Measurements from ENCODE around the gene CCNY. TPM values are rescaled to one million over a fixed set of nuclear protein-coding genes. Genes with fewer than 3 reads are reported as not detected.

The CCNY gene
- total RNA-seq, 2 donors from 2014 or later: 60.5 to 65.9 TPM

DNA sequence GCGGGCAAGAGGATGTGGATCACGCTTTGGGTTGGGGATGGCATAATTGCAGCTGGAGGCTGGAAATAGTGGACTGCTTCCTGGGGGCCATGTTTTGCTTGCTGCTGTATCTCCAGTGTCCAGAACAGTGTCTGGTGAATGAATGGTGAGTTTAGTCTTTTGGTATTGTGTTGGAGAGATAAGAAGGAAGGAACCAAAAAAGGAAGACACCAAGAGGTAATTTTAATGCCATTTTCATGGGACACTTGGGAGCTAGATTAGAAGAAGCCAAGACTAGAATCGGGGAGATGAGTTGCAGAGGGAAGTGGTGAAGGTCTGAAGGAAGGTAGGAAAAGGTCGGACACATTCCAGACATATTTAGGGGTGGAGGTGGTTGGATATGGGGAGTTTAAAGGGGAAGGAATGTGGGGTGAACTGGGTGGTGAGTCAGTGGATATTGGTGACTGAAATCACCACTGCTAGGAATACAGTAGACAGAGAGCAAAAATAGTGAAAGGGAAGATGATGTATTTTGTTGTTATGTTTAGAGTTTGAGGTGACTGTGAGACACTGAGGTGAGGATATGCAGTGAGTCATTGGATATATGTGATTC, 76.7 kb downstream of the CCNY start:
- Mint-ChIP-seq H3K36me3 (ENCODE audit: low read depth) (peaks cover 9% of the 10 kb centered on the region), H3K4me3 (no peak overlapping the region), H3K9me3 (peaks cover 12% of the 10 kb centered on the region), H3K4me1 (peaks cover 20% of the 10 kb centered on the region), H3K27me3 (ENCODE audit: insufficient read depth) (no peaks in the 10 kb centered on the region), H3K27ac (no peak overlapping the region)
- H3K4me3 ChIP-seq (ENCODE audit: low read length): no peak overlapping the region
- no peak overlapping the region for H3K27ac ChIP-seq (ENCODE audit: low read depth, low read length)
- H3K36me3 ChIP-seq (ENCODE audit: control insufficient read depth, insufficient read depth, low read length): no peaks in the 10 kb centered on the region
- H3K4me1 ChIP-seq (ENCODE audit: control insufficient read depth, insufficient read depth, low read length): peaks cover 33% of the 10 kb centered on the region
- no peak overlapping the region for H3K9ac ChIP-seq (ENCODE audit: extremely low read depth, low read length, poor library complexity, severe bottlenecking)
- DNase-seq: no peak
- H3K9me3 ChIP-seq (ENCODE audit: control insufficient read depth, low read length): peaks cover 15% of the 10 kb centered on the region
- no peaks in the 10 kb centered on the region for H3K27me3 ChIP-seq (ENCODE audit: control insufficient read depth, insufficient read depth, low read length, poor library complexity, severe bottlenecking)
- 85 to 89% methylated on average over 3 to 4 of the region's 4 CpGs for WGBS, 2 experiments (ENCODE audit: insufficient coverage in 1 of 2, insufficient read length in 1 of 2)
- TF ChIP-seq, protein P1, sequence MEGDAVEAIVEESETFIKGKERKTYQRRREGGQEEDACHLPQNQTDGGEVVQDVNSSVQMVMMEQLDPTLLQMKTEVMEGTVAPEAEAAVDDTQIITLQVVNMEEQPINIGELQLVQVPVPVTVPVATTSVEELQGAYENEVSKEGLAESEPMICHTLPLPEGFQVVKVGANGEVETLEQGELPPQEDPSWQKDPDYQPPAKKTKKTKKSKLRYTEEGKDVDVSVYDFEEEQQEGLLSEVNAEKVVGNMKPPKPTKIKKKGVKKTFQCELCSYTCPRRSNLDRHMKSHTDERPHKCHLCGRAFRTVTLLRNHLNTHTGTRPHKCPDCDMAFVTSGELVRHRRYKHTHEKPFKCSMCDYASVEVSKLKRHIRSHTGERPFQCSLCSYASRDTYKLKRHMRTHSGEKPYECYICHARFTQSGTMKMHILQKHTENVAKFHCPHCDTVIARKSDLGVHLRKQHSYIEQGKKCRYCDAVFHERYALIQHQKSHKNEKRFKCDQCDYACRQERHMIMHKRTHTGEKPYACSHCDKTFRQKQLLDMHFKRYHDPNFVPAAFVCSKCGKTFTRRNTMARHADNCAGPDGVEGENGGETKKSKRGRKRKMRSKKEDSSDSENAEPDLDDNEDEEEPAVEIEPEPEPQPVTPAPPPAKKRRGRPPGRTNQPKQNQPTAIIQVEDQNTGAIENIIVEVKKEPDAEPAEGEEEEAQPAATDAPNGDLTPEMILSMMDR (conservative IDR thresholded peaks at IDR 0.05): no peak

DNA sequence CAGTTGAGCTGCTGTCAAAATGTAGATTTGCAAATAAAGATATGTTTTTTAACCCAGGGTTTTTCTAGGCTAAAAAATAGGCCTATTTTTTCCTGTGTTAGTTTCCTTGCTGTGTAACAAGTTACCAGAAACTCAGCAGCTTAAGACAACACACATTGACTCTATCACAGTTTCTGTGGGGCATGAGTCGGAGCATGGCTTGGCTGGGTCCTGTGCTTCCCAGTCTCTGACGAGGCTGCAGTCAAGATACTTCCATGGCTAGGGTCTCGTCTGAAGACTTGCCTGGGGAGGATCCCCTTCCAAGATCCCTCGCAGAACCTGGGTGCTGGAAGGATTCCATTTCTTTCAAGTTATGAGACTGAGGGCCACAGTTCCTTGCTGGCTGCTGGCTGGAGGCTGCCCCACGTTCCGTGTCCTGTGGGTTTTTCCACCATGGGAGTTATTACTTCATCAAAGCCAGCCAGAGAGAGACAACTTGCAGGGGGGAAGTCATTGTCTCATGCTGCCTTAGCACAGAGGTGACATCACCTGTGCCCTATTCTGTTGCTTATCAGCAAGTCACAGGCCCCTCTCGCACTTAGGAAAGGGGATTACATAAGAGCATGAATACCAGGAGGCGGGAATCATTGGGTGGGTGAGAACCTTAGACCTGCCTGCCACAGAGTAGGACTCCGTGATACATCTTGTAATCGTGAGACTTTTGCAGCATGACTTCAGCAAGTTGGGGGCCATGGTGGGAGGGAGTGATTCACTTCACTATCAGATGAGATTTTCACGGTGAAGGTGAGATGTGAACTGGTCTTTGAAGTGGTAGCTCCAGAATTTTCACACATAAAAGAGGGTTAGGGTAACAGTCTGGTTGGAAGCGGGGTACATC, 77.9 kb downstream of the CCNY start:
- no peaks in the 10 kb centered on the region for H3K27me3 Mint-ChIP-seq (ENCODE audit: insufficient read depth)
- no peak overlapping the region for H3K27ac Mint-ChIP-seq
- TF ChIP-seq, protein P1 (conservative IDR thresholded peaks at IDR 0.05): no peak
- no peak overlapping the region for H3K4me3 Mint-ChIP-seq
- Histone ChIP-seq H3K27me3 (ENCODE audit: control insufficient read depth, insufficient read depth, low read length, poor library complexity, severe bottlenecking) (no peaks in the 10 kb centered on the region), H3K9ac (ENCODE audit: extremely low read depth, low read length, poor library complexity, severe bottlenecking) (peak overlapping the region; percentile 48), H3K4me1 (ENCODE audit: control insufficient read depth, insufficient read depth, low read length) (peaks cover 33% of the 10 kb centered on the region), H3K36me3 (ENCODE audit: control insufficient read depth, insufficient read depth, low read length) (no peaks in the 10 kb centered on the region), H3K4me3 (ENCODE audit: low read length) (no peak overlapping the region), H3K9me3 (ENCODE audit: control insufficient read depth, low read length) (peaks cover 3% of the 10 kb centered on the region), H3K27ac (ENCODE audit: low read depth, low read length) (no peak overlapping the region)
- H3K9me3 Mint-ChIP-seq: peaks cover 2% of the 10 kb centered on the region
- H3K36me3 Mint-ChIP-seq (ENCODE audit: low read depth): peaks cover 2% of the 10 kb centered on the region
- DNase-seq: peak; percentile 77
- H3K4me1 Mint-ChIP-seq: peaks cover 26% of the 10 kb centered on the region
- WGBS, 2 experiments (ENCODE audit: insufficient coverage in 1 of 2, insufficient read length in 1 of 2): 69 to 83% methylated on average over 10 to 12 of the region's 12 CpGs

DNA sequence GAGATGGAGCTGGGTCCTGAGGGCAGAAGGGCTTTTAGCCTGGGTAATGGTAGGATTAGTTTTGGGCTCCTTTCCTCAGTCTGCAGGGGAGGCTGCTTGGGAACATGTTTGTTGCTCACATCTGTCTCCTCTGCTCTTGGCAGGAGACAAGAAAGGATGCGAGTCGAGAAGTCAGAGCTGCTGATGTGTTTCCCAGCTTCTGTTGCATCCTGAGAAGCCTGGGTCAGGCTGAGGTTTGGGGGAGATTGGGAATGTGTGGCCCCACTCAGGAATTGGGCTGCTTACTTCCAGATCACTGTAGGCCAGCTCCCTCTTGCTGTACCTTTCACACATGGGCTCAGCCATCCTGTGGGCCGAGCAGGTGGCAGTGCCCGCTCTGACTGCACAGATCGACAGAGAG, 79.2 kb downstream of the CCNY start:
- Mint-ChIP-seq H3K4me3 (no peak overlapping the region), H3K27me3 (ENCODE audit: insufficient read depth) (no peaks in the 10 kb centered on the region), H3K36me3 (ENCODE audit: low read depth) (no peaks in the 10 kb centered on the region), H3K27ac (no peak overlapping the region), H3K4me1 (peaks cover 31% of the 10 kb centered on the region), H3K9me3 (no peaks in the 10 kb centered on the region)
- DNase-seq: no peak
- Histone ChIP-seq H3K9me3 (ENCODE audit: control insufficient read depth, low read length) (no peaks in the 10 kb centered on the region), H3K27ac (ENCODE audit: low read depth, low read length) (no peak overlapping the region), H3K36me3 (ENCODE audit: control insufficient read depth, insufficient read depth, low read length) (no peaks in the 10 kb centered on the region), H3K9ac (ENCODE audit: extremely low read depth, low read length, poor library complexity, severe bottlenecking) (no peak overlapping the region), H3K27me3 (ENCODE audit: control insufficient read depth, insufficient read depth, low read length, poor library complexity, severe bottlenecking) (no peaks in the 10 kb centered on the region), H3K4me1 (ENCODE audit: control insufficient read depth, insufficient read depth, low read length) (peaks cover 29% of the 10 kb centered on the region), H3K4me3 (ENCODE audit: low read length) (no peak overlapping the region)
- WGBS, 2 experiments (ENCODE audit: insufficient coverage in 1 of 2, insufficient read length in 1 of 2): 92 to 97% methylated on average over 4 to 5 of the region's 5 CpGs
- TF ChIP-seq, protein P1 (conservative IDR thresholded peaks at IDR 0.05): no peak
